Liver (tissue), 3 donors: ENCODE data around the gene CLNS1A.

Source experiments
- CTCF ChIP-seq: fragments of 150-350 bp; IDR thresholded peaks from 2 replicates; pipeline ENCODE4 v1.5.1; 2017; ENCODE audit warnings: improper control_type of control experiment, low read depth, low read length; ENCODE audit not compliant: missing input control
- TAF1 ChIP-seq: conservative IDR thresholded peaks from 2 replicates; pipeline ENCODE4 v1.6.1; 2016; ENCODE audit warnings: antibody characterized with exemption, mild to moderate bottlenecking
- donor health status: healthy.
- donor health status: healthy.

- TF ChIP-seq CTCF, result no peak
- no peak for TF ChIP-seq TAF1
These were observed 28.4 kb downstream of the CLNS1A start for GRCh38 chr11:77609234-77609633.
